NB4 (cell line): ENCODE measurements around the gene BAZ2A.

Experiments used
- DNase-seq: peaks from one replicate; pipeline ENCODE4 v3.0.0; 2010; ENCODE audit warnings: low read depth
- H3K4me3 ChIP-seq: one replicate; pipeline ENCODE4 v1.5.1; 2011; ENCODE audit warnings: mild to moderate bottlenecking, low read depth, low read length, moderate library complexity
- CTCF ChIP-seq: IDR thresholded peaks from one replicate; pipeline ENCODE4 v1.5.1; 2012; ENCODE audit warnings: low read depth, low read length
- MYC ChIP-seq: IDR thresholded peaks from 2 replicates; pipeline ENCODE4 v1.6.1; 2011; ENCODE audit warnings: low read depth, low read length
- POLR2A ChIP-seq: IDR thresholded peaks from 2 replicates; pipeline ENCODE4 v1.6.1; 2011; ENCODE audit warnings: mild to moderate bottlenecking; ENCODE audit not compliant: insufficient read length; ENCODE audit errors: extremely low read depth
- TF ChIP-seq, protein P1 (sequence below): IDR thresholded peaks from 2 replicates; pipeline ENCODE4 v1.6.1; 2011; ENCODE audit warnings: low read depth, low read length

BAZ2A gene

DNA sequence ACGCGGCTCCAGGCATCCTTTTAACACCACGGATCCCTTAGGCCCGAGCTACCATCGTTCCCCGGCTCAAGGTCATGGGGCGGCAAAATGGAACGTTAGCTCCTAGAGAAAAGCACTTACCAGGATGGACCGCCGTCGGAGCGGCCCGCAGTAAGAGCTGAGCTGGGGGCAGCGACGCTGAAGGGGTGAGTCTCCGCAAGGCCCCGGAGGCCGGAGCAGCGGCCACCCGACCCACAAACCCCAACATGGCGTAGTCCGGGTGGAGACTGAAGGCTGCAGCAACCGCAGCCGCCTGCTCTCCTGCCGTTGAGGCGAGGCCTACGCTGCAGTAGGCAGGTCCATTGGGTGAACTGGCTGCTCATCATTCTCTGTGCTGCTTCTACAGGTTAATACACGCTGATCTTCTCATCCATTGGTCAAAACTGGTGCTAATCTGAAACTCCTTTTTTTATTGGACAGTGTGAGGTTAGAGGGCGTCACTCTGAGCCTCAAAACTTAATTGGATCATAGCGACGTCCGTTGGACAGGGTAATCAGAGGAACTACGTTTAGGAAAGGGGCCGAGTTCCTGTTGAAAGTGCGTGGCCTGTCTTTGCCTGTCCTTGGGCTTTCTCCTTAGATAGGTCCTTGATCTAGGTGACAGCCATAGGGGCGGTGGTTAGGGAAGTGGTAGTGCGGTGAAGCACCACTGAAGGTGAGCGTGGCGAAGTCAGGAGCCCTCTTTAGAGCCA is 15.8 kb upstream of the BAZ2A start, which contains the start of gene ATP5F1B:
TSS of gene ATP5F1B (minus strand) at position 268 of the 730 bp plus-strand sequence. CDS start at position 247, 21 bp downstream.
- peak; percentile 100 for DNase-seq
- H3K4me3 ChIP-seq, result peak within 1 kb of the TSS; percentile 99
- TF ChIP-seq CTCF, result no peak
- TF ChIP-seq POLR2A, result peak; percentile 99
- peak; percentile 90 for TF ChIP-seq MYC
- TF ChIP-seq, protein P1, sequence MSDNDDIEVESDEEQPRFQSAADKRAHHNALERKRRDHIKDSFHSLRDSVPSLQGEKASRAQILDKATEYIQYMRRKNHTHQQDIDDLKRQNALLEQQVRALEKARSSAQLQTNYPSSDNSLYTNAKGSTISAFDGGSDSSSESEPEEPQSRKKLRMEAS, result peak; percentile 78

DNA sequence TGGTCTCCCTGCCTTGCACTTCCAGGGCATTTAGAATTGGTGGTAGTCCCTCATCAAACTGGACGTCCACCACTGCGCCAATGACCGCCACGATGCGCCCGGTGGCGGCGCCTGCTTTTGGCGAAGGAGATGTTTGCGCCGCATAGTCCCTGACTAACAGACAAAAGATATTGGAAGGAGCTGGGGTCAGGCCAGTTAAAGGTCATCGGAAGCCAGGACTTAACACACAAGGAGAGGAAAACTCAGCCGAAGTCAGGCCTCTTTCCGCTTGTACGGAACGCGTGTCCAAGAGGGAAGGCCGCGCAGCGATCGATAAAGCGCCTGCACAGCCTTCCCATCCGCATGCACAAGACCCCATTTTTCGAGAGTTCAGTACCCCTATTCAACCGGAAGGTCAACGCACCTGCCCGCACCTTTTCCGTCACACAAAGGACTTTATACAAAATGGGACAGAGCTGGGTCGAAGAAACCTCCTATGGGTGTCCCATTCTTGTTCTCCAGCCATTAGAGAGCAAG is 15.1 kb upstream of the BAZ2A start:
- DNase-seq, result peak; percentile 50
- TF ChIP-seq, protein P1, result no peak
- no peak for TF ChIP-seq MYC
- TF ChIP-seq CTCF, result no peak
- TF ChIP-seq POLR2A, result no peak
- peak overlapping the region; percentile 99 for H3K4me3 ChIP-seq

DNA sequence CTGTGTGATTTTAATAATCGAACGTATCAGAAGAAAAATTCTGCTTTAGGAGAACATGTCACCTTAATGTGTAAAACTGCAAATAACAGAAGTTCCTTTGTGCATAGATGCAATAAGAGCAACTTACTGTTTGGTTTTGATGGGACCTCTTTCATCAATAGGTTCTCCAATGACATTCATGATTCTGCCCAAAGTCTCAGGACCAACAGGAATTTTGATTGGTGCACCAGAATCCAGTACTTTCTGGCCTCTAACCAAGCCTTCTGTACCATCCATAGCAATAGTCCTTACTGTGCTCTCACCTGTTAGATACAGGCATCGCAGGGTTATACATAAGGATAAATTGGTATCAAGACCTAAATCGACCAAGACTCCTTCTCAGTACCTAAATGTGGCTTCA is 14.5 kb upstream of the BAZ2A start:
- peak overlapping the region; percentile 99 for H3K4me3 ChIP-seq
- TF ChIP-seq MYC (no peak), CTCF (no peak), POLR2A (no peak)
- TF ChIP-seq, protein P1, result no peak
- DNase-seq, result no peak

DNA sequence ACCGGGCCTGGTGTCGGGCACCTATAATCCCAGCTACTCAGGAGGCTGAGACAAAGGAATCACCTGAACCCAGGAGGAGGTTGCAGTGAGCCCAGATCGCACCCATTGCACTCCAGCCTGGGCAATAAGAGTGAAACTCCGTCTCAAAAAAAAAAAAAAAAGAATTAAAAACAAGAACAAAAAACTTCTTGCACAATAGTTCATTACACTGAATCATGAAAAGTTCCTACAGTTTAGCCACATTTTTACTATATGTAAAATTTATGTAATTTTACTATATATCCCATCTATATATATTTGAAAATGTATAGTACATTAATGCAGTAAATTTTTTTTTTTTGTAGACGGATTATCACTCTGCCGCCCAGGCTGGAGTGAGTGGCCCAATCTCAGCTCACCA is 11.1 kb upstream of the BAZ2A start:
- no peak for DNase-seq
- H3K4me3 ChIP-seq, result no peak overlapping the region
- TF ChIP-seq POLR2A, result no peak
- TF ChIP-seq, protein P1, result no peak
- no peak for TF ChIP-seq CTCF
- no peak for TF ChIP-seq MYC

GRCh38 chr12:56637621-56638020 is 7.5 kb upstream of the BAZ2A start:
- TF ChIP-seq, protein P1, result no peak
- TF ChIP-seq CTCF, result no peak
- no peak for TF ChIP-seq MYC
- no peak for DNase-seq
- no peak overlapping the region for H3K4me3 ChIP-seq
